Nasal cavity respiratory epithelium epithelial cell of viscerocranial mucosa (primary cell): Measurements from ENCODE around the gene STRIP1. TPM values are rescaled to one million over a fixed set of nuclear protein-coding genes. Genes with fewer than 3 reads are reported as not detected.

Source experiments
- total RNA-seq: library from RNA; depleted of rRNA; stranded (reverse); fragments of >200 nt; gene quantifications from 2 replicates; pipeline ENCODE4 v1.2.3, GENCODE V29; 2014

The STRIP1 gene, protein sequence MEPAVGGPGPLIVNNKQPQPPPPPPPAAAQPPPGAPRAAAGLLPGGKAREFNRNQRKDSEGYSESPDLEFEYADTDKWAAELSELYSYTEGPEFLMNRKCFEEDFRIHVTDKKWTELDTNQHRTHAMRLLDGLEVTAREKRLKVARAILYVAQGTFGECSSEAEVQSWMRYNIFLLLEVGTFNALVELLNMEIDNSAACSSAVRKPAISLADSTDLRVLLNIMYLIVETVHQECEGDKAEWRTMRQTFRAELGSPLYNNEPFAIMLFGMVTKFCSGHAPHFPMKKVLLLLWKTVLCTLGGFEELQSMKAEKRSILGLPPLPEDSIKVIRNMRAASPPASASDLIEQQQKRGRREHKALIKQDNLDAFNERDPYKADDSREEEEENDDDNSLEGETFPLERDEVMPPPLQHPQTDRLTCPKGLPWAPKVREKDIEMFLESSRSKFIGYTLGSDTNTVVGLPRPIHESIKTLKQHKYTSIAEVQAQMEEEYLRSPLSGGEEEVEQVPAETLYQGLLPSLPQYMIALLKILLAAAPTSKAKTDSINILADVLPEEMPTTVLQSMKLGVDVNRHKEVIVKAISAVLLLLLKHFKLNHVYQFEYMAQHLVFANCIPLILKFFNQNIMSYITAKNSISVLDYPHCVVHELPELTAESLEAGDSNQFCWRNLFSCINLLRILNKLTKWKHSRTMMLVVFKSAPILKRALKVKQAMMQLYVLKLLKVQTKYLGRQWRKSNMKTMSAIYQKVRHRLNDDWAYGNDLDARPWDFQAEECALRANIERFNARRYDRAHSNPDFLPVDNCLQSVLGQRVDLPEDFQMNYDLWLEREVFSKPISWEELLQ
- total RNA-seq, result 42.7 and 61.8 TPM in 2 replicates

DNA sequence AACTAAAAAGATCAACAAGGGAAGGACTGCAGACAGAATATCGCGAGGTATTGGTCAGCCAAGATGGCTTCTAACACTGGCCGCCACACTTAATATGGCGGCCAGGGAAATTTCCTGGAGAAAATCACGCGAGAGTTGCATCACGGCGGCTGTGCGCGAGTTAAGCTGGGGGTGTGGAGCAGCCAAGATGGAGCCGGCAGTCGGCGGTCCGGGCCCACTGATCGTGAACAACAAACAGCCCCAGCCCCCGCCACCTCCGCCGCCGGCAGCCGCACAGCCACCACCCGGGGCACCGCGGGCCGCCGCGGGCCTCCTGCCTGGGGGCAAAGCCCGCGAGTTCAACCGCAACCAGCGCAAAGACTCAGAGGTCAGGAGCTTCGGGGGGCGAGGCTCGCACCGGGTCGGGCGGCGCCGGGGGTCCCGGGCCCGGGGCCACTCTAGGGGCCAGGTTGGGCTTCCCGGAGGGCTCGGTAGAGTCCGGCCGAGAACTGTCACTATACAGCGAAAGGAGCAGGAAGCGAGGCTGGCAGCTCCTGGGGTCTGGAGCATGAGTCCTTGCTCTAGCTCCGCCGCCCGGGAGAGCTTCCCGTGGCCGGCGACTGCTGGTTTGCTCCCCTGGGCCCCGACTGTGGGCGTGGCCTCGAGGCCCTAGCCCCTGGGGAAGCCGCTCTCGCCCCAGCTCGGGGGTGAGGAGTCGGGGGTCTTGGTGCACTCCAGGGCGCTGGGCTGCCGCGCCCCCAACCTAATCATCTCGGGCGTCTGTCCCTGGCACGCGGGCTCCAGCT, at the start of gene STRIP1:
Gene STRIP1 (plus strand): TSS at position 174 of the 785 bp plus-strand sequence. CDS start 14 bp downstream, at position 188.

DNA sequence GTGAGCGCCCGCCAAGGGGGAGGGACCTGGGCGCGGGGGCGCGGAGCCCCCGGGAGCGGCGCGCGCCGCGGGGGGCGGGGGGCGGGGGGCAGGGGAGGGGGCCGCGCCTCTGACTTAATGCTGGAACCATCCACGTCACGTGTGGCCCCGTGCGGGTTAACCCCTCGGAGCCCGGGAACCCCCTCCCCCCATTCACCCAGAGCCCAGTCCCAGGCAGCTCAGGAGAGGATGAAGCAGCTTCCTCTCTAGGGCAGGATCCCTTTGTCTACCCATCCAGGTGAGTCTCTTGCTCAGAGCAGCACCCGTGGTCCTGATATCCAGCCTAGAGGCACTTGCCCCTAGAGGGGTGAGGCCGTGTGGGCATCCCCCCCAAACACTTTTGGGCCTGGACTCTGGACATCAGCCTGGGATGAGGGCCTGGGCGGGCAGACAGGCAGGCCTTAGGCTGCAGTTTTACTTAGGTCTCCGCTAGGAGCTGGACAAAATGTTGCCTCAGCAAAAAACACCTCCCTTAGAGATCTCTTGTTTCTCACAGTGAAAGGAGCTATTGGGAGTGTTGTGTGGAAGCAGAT, 36.3 kb downstream of the STRIP1 start, which contains the start of gene ALX3:
Gene ALX3 (minus strand): TSS at position 2 of the 572 bp plus-strand sequence. CDS start 60 bp downstream, outside the sequence.

Other genes with a start within 250 kb of the STRIP1 start
- gene CSF1, start 123.8 kb upstream of the STRIP1 start, total RNA-seq, result 0.68 and 11.7 TPM in 2 replicates
- 62.5 and 93.9 TPM in 2 replicates for gene AHCYL1, start 49.9 kb upstream of the STRIP1 start, total RNA-seq
- not detected in 2 replicates for gene ALX3, start 36.0 kb downstream of the STRIP1 start, total RNA-seq
- gene UBL4B, start 77.8 kb downstream of the STRIP1 start, total RNA-seq, result not detected in 2 replicates
- gene SLC6A17, start 115.9 kb downstream of the STRIP1 start, total RNA-seq, result under 0.01 TPM in 2 replicates
- 0.68 and 7.0 TPM in 2 replicates for gene KCNC4, start 175.7 kb downstream of the STRIP1 start, total RNA-seq